Endodermal cell (in vitro differentiated cells): ENCODE data around the gene KIF15. TPM values are rescaled to one million over a fixed set of nuclear protein-coding genes. Genes with fewer than 3 reads are reported as not detected.

Source experiments
- DNase-seq: peaks from one replicate; pipeline ENCODE4 v3.0.0-alpha.2; 2017
- H3K27ac ChIP-seq: 2 replicates; pipeline ENCODE4 v1.5.1; 2013; ENCODE audit warnings: mild to moderate bottlenecking, low read depth, low read length, moderate library complexity
- H3K27me3 ChIP-seq: 2 replicates; pipeline ENCODE4 v1.6.1; 2013; ENCODE audit warnings: mild to moderate bottlenecking, low read length, moderate library complexity; ENCODE audit not compliant: insufficient read depth, control insufficient read depth, poor library complexity, severe bottlenecking
- H3K36me3 ChIP-seq: 2 replicates; pipeline ENCODE4 v1.7.0; 2013; ENCODE audit warnings: mild to moderate bottlenecking, low read length, moderate library complexity; ENCODE audit not compliant: control insufficient read depth, insufficient read depth
- H3K4me1 ChIP-seq: one replicate; pipeline ENCODE4 v1.7.0; 2013; ENCODE audit warnings: low read length; ENCODE audit not compliant: control insufficient read depth, insufficient read depth
- H3K4me3 ChIP-seq: 2 replicates; pipeline ENCODE4 v1.5.1; 2013; ENCODE audit warnings: mild to moderate bottlenecking, low read length, moderate library complexity
- H3K9ac ChIP-seq: 2 replicates; pipeline ENCODE4 v1.6.1; 2013; ENCODE audit warnings: mild to moderate bottlenecking, low read length, moderate library complexity; ENCODE audit not compliant: poor library complexity, severe bottlenecking; ENCODE audit errors: extremely low read depth
- H3K9me3 ChIP-seq: 2 replicates; pipeline ENCODE4 v1.6.1; 2013; ENCODE audit warnings: mild to moderate bottlenecking, low read length, moderate library complexity; ENCODE audit not compliant: control insufficient read depth
- H3K27ac Mint-ChIP-seq: 2 replicates; pipeline ENCODE4 v1.8.0; 2020; ENCODE audit warnings: mixed read lengths
- H3K27me3 Mint-ChIP-seq: 2 replicates; pipeline ENCODE4 v1.8.0; 2021; ENCODE audit warnings: mild to moderate bottlenecking, mixed read lengths; ENCODE audit not compliant: insufficient read depth
- H3K36me3 Mint-ChIP-seq: 2 replicates; pipeline ENCODE4 v1.8.0; 2020; ENCODE audit warnings: low read depth, mixed read lengths
- H3K4me1 Mint-ChIP-seq: 2 replicates; pipeline ENCODE4 v1.8.0; 2020; ENCODE audit warnings: mixed read lengths
- H3K4me3 Mint-ChIP-seq: 2 replicates; pipeline ENCODE4 v1.8.0; 2020; ENCODE audit warnings: mild to moderate bottlenecking, moderate library complexity, mixed read lengths
- H3K9me3 Mint-ChIP-seq: 2 replicates; pipeline ENCODE4 v1.8.0; 2020; ENCODE audit warnings: mild to moderate bottlenecking, mixed read lengths
- WGBS, 2 experiments: methylation state at CpG; one replicate each; pipeline versions ENCODE4 v1.1.5 to v1.1.7; 2013; ENCODE audit warnings: missing lambda C conversion rate in 2 of 2, mixed read lengths in 1 of 2; ENCODE audit not compliant: insufficient coverage in 1 of 2, insufficient read length in 1 of 2; 5-methylcytosine and 5-hydroxymethylcytosine counted together
- total RNA-seq, 2 donors: library from RNA; stranded (reverse); fragmentation: NEBNext Ultra II Directional in 1 of 2; extraction: Animal tissue kit (Norgen Biotek cat#: 25700) in 1 of 2; gene quantifications; 2 replicates in 1 of 2; 3 replicates in 1 of 2; pipeline ENCODE4 v1.2.1, GENCODE V29; 2021
- TF ChIP-seq, protein P1 (sequence below): fragments of 200-600 bp; sonication (generic); conservative IDR thresholded peaks from 2 replicates; pipeline ENCODE4 v1.5.0; 2021; ENCODE audit warnings: antibody characterized with exemption, mild to moderate bottlenecking

KIF15 gene
- total RNA-seq, 2 donors from 2014 or later, result 16.2 to 20.4 TPM

DNA sequence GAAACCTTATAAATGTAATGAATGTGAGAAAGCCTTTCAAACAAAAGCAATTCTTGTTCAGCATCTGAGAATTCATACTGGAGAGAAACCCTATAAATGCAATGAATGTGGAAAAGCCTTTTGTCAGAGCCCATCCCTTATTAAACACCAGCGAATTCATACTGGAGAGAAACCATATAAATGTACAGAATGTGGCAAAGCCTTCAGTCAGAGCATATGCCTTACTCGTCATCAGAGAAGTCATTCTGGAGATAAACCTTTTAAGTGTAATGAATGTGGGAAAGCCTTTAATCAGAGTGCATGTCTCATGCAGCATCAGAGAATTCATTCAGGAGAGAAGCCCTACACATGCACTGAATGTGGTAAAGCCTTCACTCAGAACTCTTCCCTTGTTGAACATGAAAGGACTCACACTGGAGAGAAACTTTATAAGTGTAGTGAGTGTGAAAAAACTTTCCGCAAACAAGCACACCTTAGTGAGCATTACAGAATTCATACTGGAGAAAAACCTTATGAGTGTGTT, 26.9 kb upstream of the KIF15 start:
- Mint-ChIP-seq H3K27me3 (no peaks in the 10 kb centered on the region), H3K36me3 (peaks cover 77% of the 10 kb centered on the region), H3K9me3 (peaks cover 95% of the 10 kb centered on the region), H3K4me3 (no peak overlapping the region), H3K4me1 (no peaks in the 10 kb centered on the region), H3K27ac (no peak overlapping the region)
- peaks cover 60% of the 10 kb centered on the region for H3K36me3 ChIP-seq
- WGBS, 2 experiments, result 94 to 100% methylated on average over 1 to 3 of the region's 3 CpGs
- H3K27me3 ChIP-seq, result no peaks in the 10 kb centered on the region
- peak overlapping the region; percentile 47 for H3K4me3 ChIP-seq
- peaks cover 81% of the 10 kb centered on the region for H3K9me3 ChIP-seq
- no peaks in the 10 kb centered on the region for H3K4me1 ChIP-seq
- no peak overlapping the region for H3K9ac ChIP-seq
- DNase-seq, result no peak
- no peak overlapping the region for H3K27ac ChIP-seq
- TF ChIP-seq, protein P1, sequence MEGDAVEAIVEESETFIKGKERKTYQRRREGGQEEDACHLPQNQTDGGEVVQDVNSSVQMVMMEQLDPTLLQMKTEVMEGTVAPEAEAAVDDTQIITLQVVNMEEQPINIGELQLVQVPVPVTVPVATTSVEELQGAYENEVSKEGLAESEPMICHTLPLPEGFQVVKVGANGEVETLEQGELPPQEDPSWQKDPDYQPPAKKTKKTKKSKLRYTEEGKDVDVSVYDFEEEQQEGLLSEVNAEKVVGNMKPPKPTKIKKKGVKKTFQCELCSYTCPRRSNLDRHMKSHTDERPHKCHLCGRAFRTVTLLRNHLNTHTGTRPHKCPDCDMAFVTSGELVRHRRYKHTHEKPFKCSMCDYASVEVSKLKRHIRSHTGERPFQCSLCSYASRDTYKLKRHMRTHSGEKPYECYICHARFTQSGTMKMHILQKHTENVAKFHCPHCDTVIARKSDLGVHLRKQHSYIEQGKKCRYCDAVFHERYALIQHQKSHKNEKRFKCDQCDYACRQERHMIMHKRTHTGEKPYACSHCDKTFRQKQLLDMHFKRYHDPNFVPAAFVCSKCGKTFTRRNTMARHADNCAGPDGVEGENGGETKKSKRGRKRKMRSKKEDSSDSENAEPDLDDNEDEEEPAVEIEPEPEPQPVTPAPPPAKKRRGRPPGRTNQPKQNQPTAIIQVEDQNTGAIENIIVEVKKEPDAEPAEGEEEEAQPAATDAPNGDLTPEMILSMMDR, result no peak

DNA sequence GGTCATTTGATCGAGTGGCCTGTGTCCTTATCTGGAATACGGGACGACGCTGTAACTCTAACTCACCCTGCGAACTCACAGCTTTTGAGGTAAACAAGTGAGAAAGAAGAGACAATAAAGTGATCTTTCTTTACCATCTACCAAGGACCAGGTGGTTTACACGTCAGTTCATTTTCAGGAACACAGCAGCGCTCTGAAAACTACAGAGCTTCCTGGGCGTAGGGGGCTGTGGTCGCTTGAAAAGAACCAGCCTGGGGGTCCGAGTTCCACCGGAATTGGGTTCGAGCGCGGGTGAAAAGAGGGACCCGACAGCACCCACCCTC, 532 bp upstream of the KIF15 start:
- WGBS, 2 experiments, result 2 to 4% methylated on average over 11 to 15 of the region's 15 CpGs
- Histone ChIP-seq H3K36me3 (peaks cover 41% of the 10 kb centered on the region), H3K4me3 (peak overlapping the region; percentile 90), H3K9me3 (peaks cover 47% of the 10 kb centered on the region), H3K27ac (peak overlapping the region; percentile 58), H3K27me3 (no peaks in the 10 kb centered on the region), H3K9ac (peak overlapping the region; percentile 94), H3K4me1 (no peaks in the 10 kb centered on the region)
- Mint-ChIP-seq H3K9me3 (peaks cover 32% of the 10 kb centered on the region), H3K27ac (peak overlapping the region; percentile 99), H3K36me3 (peaks cover 58% of the 10 kb centered on the region), H3K4me3 (peak overlapping the region; percentile 93), H3K4me1 (peaks cover 5% of the 10 kb centered on the region), H3K27me3 (no peaks in the 10 kb centered on the region)
- TF ChIP-seq, protein P1, result no peak
- no peak for DNase-seq

DNA sequence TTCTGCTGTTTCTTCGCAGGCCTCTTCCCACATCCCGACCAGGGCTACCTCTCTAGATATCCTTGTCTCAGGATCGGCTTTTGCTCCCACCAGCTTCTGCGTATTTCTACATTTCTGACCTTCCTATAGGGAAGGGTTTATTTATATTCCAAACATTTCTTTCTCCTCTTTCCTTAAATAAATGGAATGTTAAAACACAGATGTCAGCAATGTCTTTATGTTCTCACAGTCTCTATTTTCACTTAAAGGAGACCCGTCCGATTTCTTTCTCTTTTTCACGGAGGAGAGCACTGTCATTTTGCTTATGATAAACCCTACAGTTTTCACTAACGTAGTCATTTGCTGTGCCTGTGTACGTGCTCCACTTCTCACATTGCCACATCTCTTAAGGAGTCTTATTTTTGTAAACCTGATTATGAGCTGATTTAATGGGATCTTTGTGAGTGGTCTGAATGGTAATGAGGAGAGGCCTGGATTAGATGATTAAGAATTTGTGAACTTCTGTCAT, 630 bp downstream of the KIF15 start:
- peak overlapping the region; percentile 99 for H3K27ac Mint-ChIP-seq
- H3K36me3 ChIP-seq, result peaks cover 35% of the 10 kb centered on the region
- peak overlapping the region; percentile 94 for H3K9ac ChIP-seq
- no peak for DNase-seq
- H3K27ac ChIP-seq, result peak overlapping the region; percentile 94
- no peaks in the 10 kb centered on the region for H3K27me3 Mint-ChIP-seq
- peaks cover 58% of the 10 kb centered on the region for H3K36me3 Mint-ChIP-seq
- H3K9me3 ChIP-seq, result peaks cover 49% of the 10 kb centered on the region
- peaks cover 5% of the 10 kb centered on the region for H3K4me1 Mint-ChIP-seq
- H3K9me3 Mint-ChIP-seq, result peaks cover 40% of the 10 kb centered on the region
- no peaks in the 10 kb centered on the region for H3K27me3 ChIP-seq
- H3K4me3 ChIP-seq, result peak overlapping the region; percentile 90
- WGBS, 2 experiments, result 0 to 1% methylated on average over 3 to 8 of the region's 9 CpGs
- peak overlapping the region; percentile 93 for H3K4me3 Mint-ChIP-seq
- TF ChIP-seq, protein P1, result no peak
- H3K4me1 ChIP-seq, result no peaks in the 10 kb centered on the region
